OCI-LY3 (cell line): ENCODE measurements around the gene RPL7A.

ENCODE experiments used
- H2AFZ ChIP-seq: fragments of 200-600, 300-600 bp; shearing (Covaris generic); 2 replicates; pipeline ENCODE4 v1.6.0; 2014; ENCODE audit warnings: antibody characterized with exemption, low read depth, low read length
- H3K27ac ChIP-seq: fragments of 200-600, 300-600 bp; sonication (generic); 2 replicates; pipeline ENCODE4 v1.5.1; 2014; ENCODE audit warnings: mild to moderate bottlenecking, low read length, moderate library complexity, mixed read lengths
- H3K27me3 ChIP-seq: fragments of 200-600, 300-600 bp; sonication (generic); 2 replicates; pipeline ENCODE4 v1.6.1; 2014; ENCODE audit warnings: low read depth, low read length, mixed read lengths
- H3K36me3 ChIP-seq: fragments of 200-600, 300-600 bp; sonication (generic); replicated peaks from 2 replicates; pipeline ENCODE3; 2014; ENCODE audit warnings: low read depth, low read length, mixed read lengths
- H3K4me1 ChIP-seq: fragments of 300-600, 200-600 bp; sonication (generic); 2 replicates; pipeline ENCODE4 v1.6.1; 2014; ENCODE audit warnings: low read length, mixed read lengths
- H3K4me2 ChIP-seq: fragments of 200-600, 300-600 bp; sonication (generic); 2 replicates; pipeline ENCODE4 v1.6.1; 2014; ENCODE audit warnings: low read length, mixed read lengths
- H3K4me3 ChIP-seq: fragments of 300-600, 200-600 bp; sonication (generic); 2 replicates; pipeline ENCODE4 v1.5.1; 2014; ENCODE audit warnings: antibody characterized with exemption, mild to moderate bottlenecking, low read length, moderate library complexity
- H3K79me2 ChIP-seq: fragments of 300-600, 200-600 bp; shearing (Covaris generic); 2 replicates; pipeline ENCODE4 v1.6.1; 2014; ENCODE audit warnings: mild to moderate bottlenecking, low read length, mixed read lengths
- H3K9ac ChIP-seq: fragments of 300-600, 200-600 bp; shearing (Covaris generic); 2 replicates; pipeline ENCODE4 v1.6.0; 2014; ENCODE audit warnings: mild to moderate bottlenecking, low read length, moderate library complexity
- H3K9me3 ChIP-seq: fragments of 200-600, 300-600 bp; shearing (Covaris generic); 2 replicates; pipeline ENCODE4 v1.6.1; 2014; ENCODE audit warnings: low read length, mixed read lengths; ENCODE audit not compliant: insufficient read depth
- H4K20me1 ChIP-seq: fragments of 200-600, 300-600 bp; sonication (generic); 2 replicates; pipeline ENCODE4 v1.6.1; 2016; ENCODE audit warnings: low read length, mixed read lengths; ENCODE audit not compliant: insufficient read depth
- EZH2phosphoT487 ChIP-seq: fragments of 200-600 bp; shearing (Covaris generic); IDR thresholded peaks from 2 replicates; pipeline ENCODE4 v1.6.1; 2018; ENCODE audit warnings: antibody characterized with exemption, mixed run types, low read depth
- TF ChIP-seq, protein P1 (sequence below): fragments of 200-600, 300-600 bp; sonication (generic); IDR thresholded peaks from 2 replicates; pipeline ENCODE4 v1.5.1; 2014; ENCODE audit warnings: antibody characterized with exemption, low read length, low read depth

The RPL7A gene

DNA sequence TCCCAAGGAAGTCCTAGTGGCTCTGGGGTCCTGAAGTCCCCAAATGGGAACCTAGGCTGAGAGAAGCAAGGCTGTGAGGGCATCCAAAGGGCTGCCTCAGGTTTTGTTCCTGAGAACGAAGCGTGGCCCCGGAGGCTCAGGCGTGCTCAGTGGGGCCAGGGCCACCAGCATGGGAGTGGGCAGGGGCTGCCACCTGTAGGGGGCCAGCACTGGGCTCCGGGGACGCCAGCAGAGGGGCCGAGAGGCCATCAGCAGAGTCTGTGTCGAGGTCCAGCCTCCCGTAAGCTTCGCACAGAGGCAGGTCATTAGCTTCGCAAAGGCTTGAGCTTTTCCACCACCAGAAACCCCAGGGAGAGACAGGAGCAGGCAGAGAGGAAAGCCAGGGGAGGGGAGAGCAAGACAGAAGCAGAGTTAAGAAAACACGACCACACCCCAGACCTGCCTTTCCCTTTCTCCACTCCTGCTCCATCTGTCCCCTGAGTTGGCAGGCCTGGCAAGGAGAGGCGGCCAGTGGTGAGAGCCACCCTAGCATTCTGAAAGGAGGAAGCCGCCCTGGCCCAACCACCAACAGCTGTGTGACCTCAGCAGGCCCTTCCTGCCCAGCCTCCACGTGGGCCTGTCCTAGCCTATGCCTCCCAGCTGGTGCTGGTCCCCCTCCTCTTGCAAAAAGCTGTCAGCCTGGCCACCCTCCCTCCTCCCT lies 6.5 kb upstream of the RPL7A start:
- no peak overlapping the region for H3K9ac ChIP-seq
- TF ChIP-seq EZH2phosphoT487, result no peak
- TF ChIP-seq, protein P1, sequence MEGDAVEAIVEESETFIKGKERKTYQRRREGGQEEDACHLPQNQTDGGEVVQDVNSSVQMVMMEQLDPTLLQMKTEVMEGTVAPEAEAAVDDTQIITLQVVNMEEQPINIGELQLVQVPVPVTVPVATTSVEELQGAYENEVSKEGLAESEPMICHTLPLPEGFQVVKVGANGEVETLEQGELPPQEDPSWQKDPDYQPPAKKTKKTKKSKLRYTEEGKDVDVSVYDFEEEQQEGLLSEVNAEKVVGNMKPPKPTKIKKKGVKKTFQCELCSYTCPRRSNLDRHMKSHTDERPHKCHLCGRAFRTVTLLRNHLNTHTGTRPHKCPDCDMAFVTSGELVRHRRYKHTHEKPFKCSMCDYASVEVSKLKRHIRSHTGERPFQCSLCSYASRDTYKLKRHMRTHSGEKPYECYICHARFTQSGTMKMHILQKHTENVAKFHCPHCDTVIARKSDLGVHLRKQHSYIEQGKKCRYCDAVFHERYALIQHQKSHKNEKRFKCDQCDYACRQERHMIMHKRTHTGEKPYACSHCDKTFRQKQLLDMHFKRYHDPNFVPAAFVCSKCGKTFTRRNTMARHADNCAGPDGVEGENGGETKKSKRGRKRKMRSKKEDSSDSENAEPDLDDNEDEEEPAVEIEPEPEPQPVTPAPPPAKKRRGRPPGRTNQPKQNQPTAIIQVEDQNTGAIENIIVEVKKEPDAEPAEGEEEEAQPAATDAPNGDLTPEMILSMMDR, result no peak
- no peak overlapping the region for H2AFZ ChIP-seq
- peaks cover 13% of the 10 kb centered on the region for H3K79me2 ChIP-seq
- no peak overlapping the region for H3K4me2 ChIP-seq
- peaks cover 58% of the 10 kb centered on the region for H3K36me3 ChIP-seq
- H3K27ac ChIP-seq, result no peak overlapping the region
- H3K27me3 ChIP-seq, result no peaks in the 10 kb centered on the region
- peaks cover 10% of the 10 kb centered on the region for H3K4me1 ChIP-seq
- H3K4me3 ChIP-seq, result no peak overlapping the region
- H4K20me1 ChIP-seq, result peaks cover 4% of the 10 kb centered on the region
- no peaks in the 10 kb centered on the region for H3K9me3 ChIP-seq

DNA sequence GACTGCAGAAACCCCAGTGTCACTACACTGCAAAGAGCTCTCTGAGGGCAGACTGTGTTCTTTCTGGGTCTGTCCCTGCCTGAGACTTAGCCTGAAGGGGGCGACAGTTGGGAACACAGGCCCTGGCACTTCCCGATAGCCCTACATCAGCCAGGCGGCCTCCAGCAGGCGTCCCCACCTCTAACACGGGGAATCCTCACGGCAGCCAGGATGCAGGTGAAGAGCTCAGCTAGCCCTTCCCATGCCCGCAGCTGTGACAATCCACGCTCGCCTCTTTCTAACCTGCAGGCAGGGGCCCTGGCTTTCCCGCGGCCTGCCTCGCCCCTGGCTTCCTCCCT lies 6.0 kb upstream of the RPL7A start:
- Histone ChIP-seq H3K9ac (no peak overlapping the region), H2AFZ (no peak overlapping the region), H3K4me3 (no peak overlapping the region), H3K4me2 (no peak overlapping the region), H4K20me1 (peaks cover 6% of the 10 kb centered on the region), H3K9me3 (no peaks in the 10 kb centered on the region), H3K79me2 (peaks cover 19% of the 10 kb centered on the region), H3K27ac (no peak overlapping the region), H3K27me3 (no peaks in the 10 kb centered on the region), H3K4me1 (peaks cover 9% of the 10 kb centered on the region), H3K36me3 (peaks cover 58% of the 10 kb centered on the region)
- no peak for TF ChIP-seq EZH2phosphoT487
- TF ChIP-seq, protein P1, result no peak

DNA sequence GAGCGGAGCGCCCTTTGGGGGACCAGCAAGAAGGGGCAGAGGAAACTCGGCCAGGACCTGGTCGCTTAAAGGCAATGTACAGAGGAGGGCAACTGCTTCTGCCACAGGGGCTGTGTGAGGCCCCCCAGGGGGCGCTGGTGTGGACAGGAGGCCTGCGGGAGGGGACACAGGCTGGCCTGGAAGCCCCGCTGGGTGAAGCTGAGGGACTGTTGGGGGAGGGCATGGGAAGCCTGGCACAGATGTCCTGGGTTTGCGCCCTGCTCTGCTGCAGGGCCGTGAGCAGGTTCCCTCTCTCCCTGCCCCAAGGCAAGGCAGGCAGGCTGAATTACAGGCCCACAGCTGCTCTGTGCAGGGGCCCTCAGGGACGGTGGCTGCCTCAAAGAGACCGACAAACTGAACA lies 5.4 kb upstream of the RPL7A start:
- Histone ChIP-seq H4K20me1 (peaks cover 6% of the 10 kb centered on the region), H3K4me2 (no peak overlapping the region), H3K9ac (no peak overlapping the region), H3K4me3 (no peak overlapping the region), H3K36me3 (peaks cover 58% of the 10 kb centered on the region), H3K27me3 (no peaks in the 10 kb centered on the region), H3K4me1 (peaks cover 9% of the 10 kb centered on the region), H2AFZ (no peak overlapping the region), H3K79me2 (peaks cover 24% of the 10 kb centered on the region), H3K9me3 (no peaks in the 10 kb centered on the region), H3K27ac (no peak overlapping the region)
- TF ChIP-seq, protein P1, result peak; percentile 26; the same call in 1 of the 2 replicates
- TF ChIP-seq EZH2phosphoT487, result no peak

DNA sequence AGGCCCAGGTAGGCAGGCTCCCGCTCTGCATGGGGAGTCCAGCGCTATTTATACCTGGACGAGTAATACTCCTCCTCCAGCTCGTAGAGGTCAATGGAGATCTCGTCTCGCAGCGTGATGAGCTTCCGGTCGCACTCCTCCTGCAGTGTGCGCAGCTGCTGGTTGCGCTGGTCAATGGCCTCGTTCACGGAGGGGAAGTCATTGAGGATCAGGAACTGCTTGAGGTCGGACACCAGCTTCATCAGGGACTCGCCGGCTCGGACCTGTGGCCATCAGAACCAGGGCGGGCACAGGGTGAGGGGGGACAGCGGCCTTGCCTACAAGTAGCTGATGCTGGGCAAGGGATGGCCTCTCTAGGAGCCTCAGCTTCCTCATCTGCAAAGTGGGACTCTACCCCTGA lies 3.9 kb upstream of the RPL7A start:
- Histone ChIP-seq H2AFZ (no peak overlapping the region), H3K27ac (no peak overlapping the region), H3K4me1 (peaks cover 11% of the 10 kb centered on the region), H3K4me2 (no peak overlapping the region), H4K20me1 (peaks cover 12% of the 10 kb centered on the region), H3K79me2 (peaks cover 37% of the 10 kb centered on the region), H3K27me3 (no peaks in the 10 kb centered on the region), H3K9ac (no peak overlapping the region), H3K9me3 (no peaks in the 10 kb centered on the region), H3K4me3 (no peak overlapping the region), H3K36me3 (peaks cover 68% of the 10 kb centered on the region)
- no peak for TF ChIP-seq EZH2phosphoT487
- TF ChIP-seq, protein P1, result no peak
